ENCODE data around the gene USP17L17.
"Not testable (repeated sequence)": the region's sequence is repeated elsewhere in the genome, so short reads cannot be mapped to it uniquely, and the experiment has no call there.

The USP17L17 gene

GRCh38 chr4:9243579-9243978 lies at the start of gene USP17L17:
TSS of gene USP17L17 (plus strand) at chr4:9243879. CDS start at chr4:9243879, 0 bp downstream.
- DNase-seq (ENCODE audit: low read depth): not testable (repeated sequence)

- not testable (repeated sequence) for DNase-seq (ENCODE audit: low read depth)
Measured at GRCh38 chr4:9210357-9210756, 33.3 kb upstream of the USP17L17 start, which contains the start of gene USP17L10. TSS of gene USP17L10 (plus strand) at chr4:9210657. CDS start at chr4:9210657, 0 bp downstream.

- DNase-seq (ENCODE audit: low read depth): not testable (repeated sequence)
Measured at GRCh38 chr4:9214701-9215100, 29.0 kb upstream of the USP17L17 start.

GRCh38 chr4:9215105-9215504 lies 28.6 kb upstream of the USP17L17 start, which contains the start of gene USP17L11:
TSS of gene USP17L11 (plus strand) at chr4:9215405. CDS start at chr4:9215405, 0 bp downstream.
- DNase-seq (ENCODE audit: low read depth): not testable (repeated sequence)

GRCh38 chr4:9219852-9220251 lies 23.8 kb upstream of the USP17L17 start, which contains the start of gene USP17L12:
TSS of gene USP17L12 (plus strand) at chr4:9220152. CDS start at chr4:9220152, 0 bp downstream.
- not testable (repeated sequence) for DNase-seq (ENCODE audit: low read depth)

GRCh38 chr4:9224596-9224995 lies 19.1 kb upstream of the USP17L17 start, which contains the start of gene USP17L13:
TSS of gene USP17L13 (plus strand) at chr4:9224896. CDS start at chr4:9224896, 0 bp downstream.
- not testable (repeated sequence) for DNase-seq (ENCODE audit: low read depth)

GRCh38 chr4:9230249-9230648 lies 13.4 kb upstream of the USP17L17 start:
- DNase-seq (ENCODE audit: low read depth): not testable (repeated sequence)

GRCh38 chr4:9234085-9234484 lies 9.6 kb upstream of the USP17L17 start, which contains the start of gene USP17L15:
TSS of gene USP17L15 (plus strand) at chr4:9234385. CDS start at chr4:9234385, 0 bp downstream.
- DNase-seq (ENCODE audit: low read depth): not testable (repeated sequence)

- DNase-seq (ENCODE audit: low read depth): not testable (repeated sequence)
Measured at GRCh38 chr4:9238461-9238860, 5.2 kb upstream of the USP17L17 start.

GRCh38 chr4:9247953-9248680 lies 4.4 kb downstream of the USP17L17 start, which contains the start of gene USP17L18:
TSS of gene USP17L18 (plus strand) at chr4:9248630. CDS start at chr4:9248630, 0 bp downstream.
- not testable (repeated sequence) for DNase-seq (ENCODE audit: low read depth)

- DNase-seq (ENCODE audit: low read depth): not testable (repeated sequence)
Measured at GRCh38 chr4:9253078-9253477, 9.4 kb downstream of the USP17L17 start, which contains the start of gene USP17L19. TSS of gene USP17L19 (plus strand) at chr4:9253378. CDS start at chr4:9253378, 0 bp downstream.

- DNase-seq (ENCODE audit: low read depth): not testable (repeated sequence)
Measured at GRCh38 chr4:9257824-9258223, 14.1 kb downstream of the USP17L17 start, which contains the start of gene USP17L20. TSS of gene USP17L20 (plus strand) at chr4:9258124. CDS start at chr4:9258124, 0 bp downstream.

- not testable (repeated sequence) for DNase-seq (ENCODE audit: low read depth)
Measured at GRCh38 chr4:9262572-9262971, 18.9 kb downstream of the USP17L17 start, which contains the start of gene USP17L21. TSS of gene USP17L21 (plus strand) at chr4:9262872. CDS start at chr4:9262872, 0 bp downstream.

- DNase-seq (ENCODE audit: low read depth): not testable (repeated sequence)
Measured at GRCh38 chr4:9267319-9267718, 23.6 kb downstream of the USP17L17 start, which contains the start of gene USP17L22. TSS of gene USP17L22 (plus strand) at chr4:9267619. CDS start at chr4:9267619, 0 bp downstream.

- DNase-seq (ENCODE audit: low read depth): not testable (repeated sequence)
Measured at GRCh38 chr4:9271719-9272118, 28.0 kb downstream of the USP17L17 start.
